Parathyroid adenoma (tissue), 2 donors: Measurements from ENCODE around the gene APBB2.
"Not testable (repeated sequence)": the region's sequence is repeated elsewhere in the genome, so short reads cannot be mapped to it uniquely, and the experiment has no call there.

Experiments
- H2AFZ ChIP-seq: fragments of 300-600 bp; sonication (generic); one replicate; pipeline ENCODE4 v1.7.0; 2017; ENCODE audit warnings: antibody characterized with exemption, mild to moderate bottlenecking
- H3K27ac ChIP-seq: fragments of 300-600 bp; sonication (generic); one replicate; pipeline ENCODE4 v1.7.0; 2017
- H3K27me3 ChIP-seq: fragments of 300-600 bp; sonication (generic); one replicate; pipeline ENCODE4 v1.7.0; 2017; ENCODE audit warnings: low read length; ENCODE audit not compliant: control insufficient read depth, insufficient read depth
- H3K36me3 ChIP-seq: fragments of 300-600 bp; sonication (generic); one replicate; pipeline ENCODE4 v1.7.0; 2017; ENCODE audit warnings: low read length; ENCODE audit not compliant: control insufficient read depth, insufficient read depth
- H3K4me1 ChIP-seq: fragments of 300-600 bp; sonication (generic); one replicate; pipeline ENCODE4 v1.7.0; 2017; ENCODE audit warnings: control low read depth
- H3K4me2 ChIP-seq: fragments of 300-600 bp; sonication (generic); one replicate; pipeline ENCODE4 v1.7.0; 2017; ENCODE audit warnings: low read length
- H3K4me3 ChIP-seq: fragments of 300-600 bp; sonication (generic); one replicate; pipeline ENCODE4 v1.7.0; 2017; ENCODE audit warnings: low read depth, low read length
- H3K79me2 ChIP-seq: fragments of 300-600 bp; sonication (generic); one replicate; pipeline ENCODE4 v1.7.0; 2017; ENCODE audit warnings: control low read depth
- H3K9ac ChIP-seq: fragments of 300-600 bp; sonication (generic); one replicate; pipeline ENCODE4 v1.7.0; 2017; ENCODE audit warnings: mild to moderate bottlenecking
- H3K9me3 ChIP-seq: fragments of 300-600 bp; sonication (generic); one replicate; pipeline ENCODE4 v1.7.0; 2017; ENCODE audit warnings: low read length; ENCODE audit not compliant: control insufficient read depth
- TF ChIP-seq, protein P1 (sequence below): fragments of 300-600 bp; sonication (generic); IDR thresholded peaks from one replicate; pipeline ENCODE4 v1.7.0; 2017; ENCODE audit warnings: antibody characterized with exemption, mild to moderate bottlenecking
- donor health status: primary hyperparathyroidism.

Gene APBB2

GRCh38 chr4:41154010-41154813 is 60.1 kb downstream of the APBB2 start:
- H3K27ac ChIP-seq, result no peak overlapping the region
- no peak overlapping the region for H3K4me2 ChIP-seq
- H3K27me3 ChIP-seq, result no peaks in the 10 kb centered on the region
- no peaks in the 10 kb centered on the region for H3K4me1 ChIP-seq
- H2AFZ ChIP-seq, result no peak overlapping the region
- TF ChIP-seq, protein P1, sequence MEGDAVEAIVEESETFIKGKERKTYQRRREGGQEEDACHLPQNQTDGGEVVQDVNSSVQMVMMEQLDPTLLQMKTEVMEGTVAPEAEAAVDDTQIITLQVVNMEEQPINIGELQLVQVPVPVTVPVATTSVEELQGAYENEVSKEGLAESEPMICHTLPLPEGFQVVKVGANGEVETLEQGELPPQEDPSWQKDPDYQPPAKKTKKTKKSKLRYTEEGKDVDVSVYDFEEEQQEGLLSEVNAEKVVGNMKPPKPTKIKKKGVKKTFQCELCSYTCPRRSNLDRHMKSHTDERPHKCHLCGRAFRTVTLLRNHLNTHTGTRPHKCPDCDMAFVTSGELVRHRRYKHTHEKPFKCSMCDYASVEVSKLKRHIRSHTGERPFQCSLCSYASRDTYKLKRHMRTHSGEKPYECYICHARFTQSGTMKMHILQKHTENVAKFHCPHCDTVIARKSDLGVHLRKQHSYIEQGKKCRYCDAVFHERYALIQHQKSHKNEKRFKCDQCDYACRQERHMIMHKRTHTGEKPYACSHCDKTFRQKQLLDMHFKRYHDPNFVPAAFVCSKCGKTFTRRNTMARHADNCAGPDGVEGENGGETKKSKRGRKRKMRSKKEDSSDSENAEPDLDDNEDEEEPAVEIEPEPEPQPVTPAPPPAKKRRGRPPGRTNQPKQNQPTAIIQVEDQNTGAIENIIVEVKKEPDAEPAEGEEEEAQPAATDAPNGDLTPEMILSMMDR, result no peak
- H3K4me3 ChIP-seq, result no peak overlapping the region
- H3K79me2 ChIP-seq, result no peaks in the 10 kb centered on the region
- H3K36me3 ChIP-seq, result no peaks in the 10 kb centered on the region
- H3K9me3 ChIP-seq, result no peaks in the 10 kb centered on the region
- H3K9ac ChIP-seq, result no peak overlapping the region

DNA sequence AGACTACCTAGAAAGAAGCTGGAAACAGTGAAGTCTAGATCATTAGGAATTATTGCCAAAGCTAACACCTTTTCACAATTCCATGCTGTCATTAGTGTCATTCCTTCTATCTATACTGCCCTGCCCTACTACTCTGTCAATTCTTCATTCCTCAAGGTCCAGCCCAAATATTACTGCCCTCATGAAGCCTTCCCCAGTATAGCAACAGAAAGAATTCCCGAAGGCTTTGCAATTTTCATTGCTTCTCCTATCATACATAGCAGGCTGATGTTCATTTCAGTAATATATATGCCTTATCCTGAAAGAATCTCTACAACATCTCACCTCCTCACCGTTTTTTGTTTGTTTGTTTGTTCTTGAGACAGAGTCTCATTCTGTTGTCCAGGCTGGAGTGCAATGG is 63.9 kb downstream of the APBB2 start:
- H3K4me2 ChIP-seq, result no peak overlapping the region
- H3K4me3 ChIP-seq, result no peak overlapping the region
- no peaks in the 10 kb centered on the region for H3K79me2 ChIP-seq
- TF ChIP-seq, protein P1, result no peak
- H3K9me3 ChIP-seq, result no peaks in the 10 kb centered on the region
- no peaks in the 10 kb centered on the region for H3K4me1 ChIP-seq
- H3K27ac ChIP-seq, result no peak overlapping the region
- no peaks in the 10 kb centered on the region for H3K27me3 ChIP-seq
- H3K9ac ChIP-seq, result no peak overlapping the region
- no peak overlapping the region for H2AFZ ChIP-seq
- no peaks in the 10 kb centered on the region for H3K36me3 ChIP-seq

GRCh38 chr4:41149568-41149967 is 64.8 kb downstream of the APBB2 start:
- H3K27ac ChIP-seq, H3K4me1 ChIP-seq, H3K4me2 ChIP-seq, H3K79me2 ChIP-seq, H3K9me3 ChIP-seq, H3K27me3 ChIP-seq, H3K4me3 ChIP-seq, H3K36me3 ChIP-seq, H2AFZ ChIP-seq, H3K9ac ChIP-seq: not testable (repeated sequence)

DNA sequence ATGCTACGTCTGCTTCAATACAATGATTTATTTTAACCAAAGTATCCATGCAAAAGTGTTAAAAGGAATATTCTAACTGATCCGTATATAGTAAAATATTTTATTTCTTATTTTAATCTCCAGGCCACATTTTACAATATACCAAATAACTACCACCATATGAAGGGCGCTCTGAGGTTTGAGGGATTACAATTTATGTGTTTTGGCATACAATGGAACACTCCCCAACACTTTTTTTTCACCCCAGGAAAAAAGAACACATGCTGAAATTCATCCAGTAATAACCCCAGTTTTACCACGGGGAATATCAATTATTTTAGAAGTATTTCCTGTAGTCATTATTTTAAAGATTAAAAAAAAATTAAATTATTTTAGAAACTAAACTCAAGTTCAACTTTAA is 65.4 kb downstream of the APBB2 start:
- Histone ChIP-seq H3K79me2 (no peaks in the 10 kb centered on the region), H3K9me3 (no peaks in the 10 kb centered on the region), H3K4me2 (no peak overlapping the region), H3K4me1 (no peaks in the 10 kb centered on the region), H2AFZ (no peak overlapping the region), H3K27me3 (no peaks in the 10 kb centered on the region), H3K27ac (no peak overlapping the region), H3K9ac (no peak overlapping the region), H3K4me3 (no peak overlapping the region), H3K36me3 (no peaks in the 10 kb centered on the region)
- TF ChIP-seq, protein P1, result no peak

DNA sequence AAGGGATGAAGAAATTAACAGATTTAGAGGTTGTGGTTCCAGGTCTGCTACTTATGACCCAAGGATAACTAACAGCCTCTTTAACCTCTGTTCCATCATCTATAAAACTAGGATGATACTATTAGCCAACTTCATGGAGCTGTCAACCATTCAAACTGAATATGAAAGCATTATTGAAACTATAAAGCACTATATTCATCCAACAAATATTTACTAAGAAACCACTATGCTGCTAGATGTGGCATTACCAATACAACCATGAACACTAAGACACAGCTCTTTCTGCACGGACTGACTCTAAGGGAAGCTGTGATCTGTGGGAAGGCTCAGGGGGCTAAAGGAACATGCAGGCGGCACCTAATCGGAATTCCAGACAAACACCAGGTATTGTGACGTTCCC is 66.0 kb downstream of the APBB2 start:
- no peaks in the 10 kb centered on the region for H3K27me3 ChIP-seq
- H3K4me2 ChIP-seq, result no peak overlapping the region
- no peaks in the 10 kb centered on the region for H3K9me3 ChIP-seq
- no peaks in the 10 kb centered on the region for H3K79me2 ChIP-seq
- TF ChIP-seq, protein P1, result no peak
- no peak overlapping the region for H3K4me3 ChIP-seq
- no peaks in the 10 kb centered on the region for H3K4me1 ChIP-seq
- no peaks in the 10 kb centered on the region for H3K36me3 ChIP-seq
- H2AFZ ChIP-seq, result no peak overlapping the region
- no peak overlapping the region for H3K9ac ChIP-seq
- no peak overlapping the region for H3K27ac ChIP-seq

DNA sequence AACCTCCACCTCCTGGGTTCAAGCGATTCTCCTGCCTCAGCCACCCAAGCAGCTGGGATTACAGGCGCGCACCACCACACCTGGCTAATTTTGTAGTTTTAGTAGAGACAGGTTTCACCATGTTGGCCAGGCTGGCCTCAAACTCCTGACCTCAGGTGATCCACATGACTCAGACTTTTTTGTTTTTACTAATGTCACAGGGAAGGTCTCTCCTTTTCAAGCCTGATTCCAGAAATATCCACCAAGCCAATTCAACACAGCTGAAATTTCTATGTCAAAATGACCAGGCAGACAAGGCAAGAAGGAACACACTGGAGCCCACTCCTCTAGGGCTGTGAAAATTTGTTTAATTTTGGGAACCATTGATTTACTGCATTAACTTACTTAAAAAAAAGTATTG is 66.8 kb downstream of the APBB2 start:
- not testable (repeated sequence) for H3K79me2 ChIP-seq, H3K4me2 ChIP-seq, H3K27ac ChIP-seq, H3K36me3 ChIP-seq, H3K4me1 ChIP-seq, H3K9me3 ChIP-seq, H2AFZ ChIP-seq, H3K27me3 ChIP-seq, H3K9ac ChIP-seq, H3K4me3 ChIP-seq
